ENCODE results near the gene UBQLN4. TPM values are rescaled to one million over a fixed set of nuclear protein-coding genes. Genes with fewer than 3 reads are reported as not detected.

The UBQLN4 gene
- total and polyA plus RNA-seq, 7 donors, result 36.8 to 73.9 (median 55.5) TPM

DNA sequence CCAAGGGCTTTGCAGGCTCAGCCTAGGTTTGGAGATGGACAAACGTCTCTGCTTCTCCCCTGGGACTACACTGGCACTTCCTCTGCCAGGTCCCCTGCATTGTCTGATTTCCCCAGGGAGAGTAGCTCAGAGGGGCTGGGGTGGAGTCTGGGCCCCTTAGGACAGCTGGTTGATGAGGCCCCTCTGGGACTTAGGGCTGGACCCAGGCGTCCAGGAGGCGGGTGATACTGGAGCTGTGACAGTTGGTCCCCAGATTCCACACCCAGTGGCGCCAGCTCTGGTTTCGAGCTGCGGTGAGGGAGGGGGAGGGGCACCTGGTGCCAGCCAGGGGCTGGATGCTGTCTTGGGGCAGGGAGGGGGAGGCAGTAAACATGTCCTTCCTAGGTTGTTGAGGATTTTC is 36.1 kb upstream of the UBQLN4 start:
- no peaks in the 10 kb centered on the region for H3K36me3 ChIP-seq (ENCODE audit: insufficient read depth in 1 of 2, low read depth in 1 of 2)
- ATAC-seq (no peak), DNase-seq (no peak)
- H3K4me1 ChIP-seq, result no peaks in the 10 kb centered on the region
- 34 to 67% (median 41%) methylated on average over 6 of the region's 6 CpGs for WGBS, 3 donors
- H3K27ac ChIP-seq, result no peak overlapping the region
- TF ChIP-seq, protein P1, sequence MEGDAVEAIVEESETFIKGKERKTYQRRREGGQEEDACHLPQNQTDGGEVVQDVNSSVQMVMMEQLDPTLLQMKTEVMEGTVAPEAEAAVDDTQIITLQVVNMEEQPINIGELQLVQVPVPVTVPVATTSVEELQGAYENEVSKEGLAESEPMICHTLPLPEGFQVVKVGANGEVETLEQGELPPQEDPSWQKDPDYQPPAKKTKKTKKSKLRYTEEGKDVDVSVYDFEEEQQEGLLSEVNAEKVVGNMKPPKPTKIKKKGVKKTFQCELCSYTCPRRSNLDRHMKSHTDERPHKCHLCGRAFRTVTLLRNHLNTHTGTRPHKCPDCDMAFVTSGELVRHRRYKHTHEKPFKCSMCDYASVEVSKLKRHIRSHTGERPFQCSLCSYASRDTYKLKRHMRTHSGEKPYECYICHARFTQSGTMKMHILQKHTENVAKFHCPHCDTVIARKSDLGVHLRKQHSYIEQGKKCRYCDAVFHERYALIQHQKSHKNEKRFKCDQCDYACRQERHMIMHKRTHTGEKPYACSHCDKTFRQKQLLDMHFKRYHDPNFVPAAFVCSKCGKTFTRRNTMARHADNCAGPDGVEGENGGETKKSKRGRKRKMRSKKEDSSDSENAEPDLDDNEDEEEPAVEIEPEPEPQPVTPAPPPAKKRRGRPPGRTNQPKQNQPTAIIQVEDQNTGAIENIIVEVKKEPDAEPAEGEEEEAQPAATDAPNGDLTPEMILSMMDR (IDR thresholded peaks at IDR 0.05), result no peak
- no peak overlapping the region for H3K4me3 ChIP-seq
- intact Hi-C loops (cut with DNase I), result loop anchor here (1.0 to 2.0 kb wide), 2 partner anchors 135 to 136 kb away; no protein-coding TSS in a partner anchor
- no peaks in the 10 kb centered on the region for H3K9me3 ChIP-seq
- H3K27me3 ChIP-seq (ENCODE audit: insufficient read depth in 3 of 3, low read length in 2 of 3), result no peaks in the 10 kb centered on the region

DNA sequence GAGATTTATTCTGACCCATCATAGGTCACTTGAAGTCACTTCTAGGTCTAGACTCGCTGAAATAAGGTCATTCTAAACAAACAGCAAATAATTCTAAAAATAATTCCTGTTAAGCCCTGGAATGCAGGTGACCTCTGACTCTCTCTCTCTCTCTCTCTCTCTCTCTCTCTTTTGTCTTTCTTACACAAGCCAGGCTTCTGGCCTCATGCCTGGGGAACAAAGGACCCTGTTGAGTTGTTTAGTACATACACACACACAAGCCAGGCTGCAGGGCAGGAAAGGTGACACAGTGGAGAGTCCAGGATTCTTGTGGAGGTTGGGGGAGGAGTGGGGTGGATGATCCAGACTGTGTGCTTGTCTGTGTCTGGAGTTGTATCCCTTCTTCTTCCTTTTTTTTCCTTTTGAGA is 32.7 kb upstream of the UBQLN4 start:
- WGBS, 3 donors, result 40 to 46% (median 41%) methylated on average over 1 of the region's 1 CpG
- Histone ChIP-seq H3K9me3 (no peaks in the 10 kb centered on the region), H3K4me3 (no peak overlapping the region), H3K27ac (no peak overlapping the region), H3K36me3 (ENCODE audit: insufficient read depth in 1 of 2, low read depth in 1 of 2) (no peaks in the 10 kb centered on the region), H3K4me1 (peaks cover 3% of the 10 kb centered on the region), H3K27me3 (ENCODE audit: insufficient read depth in 3 of 3, low read length in 2 of 3) (no peaks in the 10 kb centered on the region)
- intact Hi-C loops (cut with DNase I), result no loop called here
- ATAC-seq, result no peak
- no peak for DNase-seq
- TF ChIP-seq, protein P1 (IDR thresholded peaks at IDR 0.05), result no peak

DNA sequence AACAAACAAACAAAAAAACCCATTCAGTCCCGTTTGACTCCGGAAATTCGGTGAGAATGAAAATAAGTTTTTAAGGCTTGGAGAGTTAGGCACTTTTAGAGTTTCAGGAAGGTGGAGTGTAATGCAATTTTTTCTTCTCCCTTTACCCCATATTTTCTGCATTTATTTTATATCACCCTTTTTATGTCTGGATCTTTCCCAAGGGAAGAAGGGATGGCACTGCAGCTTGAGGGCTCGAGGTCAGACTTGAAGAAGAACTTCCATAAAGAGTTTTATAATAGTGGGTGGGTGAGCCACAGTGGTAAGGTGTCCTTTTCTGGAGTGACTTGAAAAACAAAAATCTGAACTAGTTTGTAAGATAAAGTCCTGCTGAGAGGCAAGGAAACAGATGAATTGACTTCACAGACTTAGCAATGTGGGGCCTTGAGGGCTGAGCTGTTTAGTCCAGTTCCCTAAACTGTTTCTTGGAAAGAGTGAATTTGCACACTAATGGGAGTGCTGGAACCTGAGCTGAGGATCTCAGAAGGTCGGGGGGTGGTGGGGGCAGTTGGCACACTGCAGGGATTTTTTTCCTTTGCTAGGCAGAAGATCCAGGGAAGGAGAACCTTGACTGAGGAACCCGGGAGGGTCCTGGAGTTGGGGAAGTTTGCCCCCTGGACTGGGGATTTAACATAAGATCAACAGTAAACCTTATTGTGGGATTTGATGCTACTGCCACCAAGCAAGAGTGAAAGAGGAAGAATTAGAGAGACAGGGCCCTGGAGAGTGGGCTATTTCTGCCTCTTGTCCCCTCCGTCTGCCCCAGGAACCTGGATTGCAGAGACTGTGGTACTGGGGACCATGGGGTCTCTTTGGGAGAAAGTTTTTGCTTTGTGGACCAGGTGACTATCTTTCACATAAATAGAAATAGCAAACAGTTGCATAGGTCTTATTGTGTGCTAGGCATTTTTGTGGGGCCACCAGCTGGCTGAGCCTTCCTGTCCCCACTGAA is 30.5 kb upstream of the UBQLN4 start:
- ATAC-seq, result no peak
- intact Hi-C loops (cut with DNase I), result no loop called here
- Histone ChIP-seq H3K9me3 (no peaks in the 10 kb centered on the region), H3K4me1 (peaks cover 3% of the 10 kb centered on the region), H3K27ac (no peak overlapping the region), H3K27me3 (ENCODE audit: insufficient read depth in 3 of 3, low read length in 2 of 3) (no peaks in the 10 kb centered on the region), H3K4me3 (no peak overlapping the region), H3K36me3 (ENCODE audit: insufficient read depth in 1 of 2, low read depth in 1 of 2) (no peaks in the 10 kb centered on the region)
- no peak for DNase-seq
- TF ChIP-seq, protein P1 (IDR thresholded peaks at IDR 0.05), result no peak
- WGBS, 3 donors, result 63 to 71% (median 68%) methylated on average over 7 of the region's 7 CpGs

DNA sequence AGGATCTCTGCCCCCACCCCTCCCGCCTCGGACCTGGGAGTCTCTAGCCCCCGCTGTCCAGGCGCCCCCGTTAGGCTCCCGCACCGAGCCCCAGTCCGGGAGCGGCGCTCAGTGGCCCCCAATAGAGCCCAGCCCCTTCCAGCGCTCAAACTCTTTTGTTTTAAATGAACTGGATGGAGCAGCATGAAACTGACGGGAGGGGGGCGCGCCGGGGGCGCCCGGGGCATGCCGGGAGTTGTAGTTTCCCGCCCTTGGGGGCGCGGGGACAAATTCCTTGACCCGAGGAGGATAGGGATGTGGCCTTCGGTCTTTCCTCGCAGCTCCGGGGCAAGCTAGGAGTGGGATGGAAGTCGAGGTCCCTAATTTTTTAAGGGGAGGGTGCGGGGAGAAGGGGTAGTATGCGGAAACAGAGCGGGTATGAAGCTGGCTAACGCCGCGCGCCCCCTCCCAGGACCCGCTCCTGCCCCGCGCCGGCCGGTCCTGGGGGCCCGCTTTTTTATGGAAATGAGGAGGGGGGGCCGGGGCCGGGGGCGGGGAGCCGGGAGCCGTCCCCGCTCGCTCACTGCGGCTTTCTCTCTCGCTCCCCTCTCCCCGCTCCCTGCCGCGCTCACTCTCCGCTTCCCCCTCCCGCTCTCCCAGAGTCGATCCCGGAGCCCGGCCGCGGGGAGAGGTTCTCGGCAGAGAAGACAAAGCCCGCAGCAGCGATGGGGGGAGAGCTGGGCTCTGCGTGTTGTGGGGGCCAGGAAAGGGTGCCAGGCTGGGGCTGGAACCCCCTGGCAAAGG is 28.9 kb upstream of the UBQLN4 start, which contains the start of gene MEX3A:
Gene MEX3A (minus strand): TSS at position 157 of the 783 bp plus-strand sequence. CDS start 467 bp downstream, outside the sequence.
- DNase-seq, result peak; percentile 80 to 83
- ATAC-seq, result peak; percentile 83 to 92 (median 84)
- Histone ChIP-seq H3K4me3 (peak within 1 kb of the TSS; percentile 89), H3K27me3 (ENCODE audit: insufficient read depth in 3 of 3, low read length in 2 of 3) (no peaks in the 10 kb centered on the region), H3K36me3 (ENCODE audit: insufficient read depth in 1 of 2, low read depth in 1 of 2) (no peaks in the 10 kb centered on the region), H3K9me3 (no peaks in the 10 kb centered on the region), H3K27ac (no peak within 1 kb of the TSS), H3K4me1 (peaks cover 3% of the 10 kb centered on the region)
- TF ChIP-seq, protein P1 (IDR thresholded peaks at IDR 0.05), result no peak
- 0 to 1% (median 1%) methylated on average over 42 to 61 of the region's 62 CpGs for WGBS, 3 donors
- intact Hi-C loops (cut with DNase I), result no loop called here
